Right lobe of liver (tissue), 4 donors: ENCODE data around the gene ACBD5.

ENCODE experiments used
- POLR2A ChIP-seq: fragments of 450-650 bp; IDR thresholded peaks from one replicate; pipeline ENCODE4 v1.6.1; 2017; ENCODE audit warnings: antibody characterized with exemption, mild to moderate bottlenecking
- TF ChIP-seq, protein P1 (sequence below), 4 donors: fragments of 200-600 bp in 3 of 4; fragments of 450-650 bp in 1 of 4; IDR thresholded peaks; one replicate each; pipeline versions ENCODE4 v1.5.1 to v1.8.0; 2016 to 2022; ENCODE audit warnings: antibody characterized with exemption in 4 of 4, mild to moderate bottlenecking in 2 of 4
- donor health status: DM: no; HTN: no; CAD: no.
- donor health status: DM: no; HTN: no; CAD: no.
- donor health status: DM: no; HTN: yes; CAD: no.

DNA sequence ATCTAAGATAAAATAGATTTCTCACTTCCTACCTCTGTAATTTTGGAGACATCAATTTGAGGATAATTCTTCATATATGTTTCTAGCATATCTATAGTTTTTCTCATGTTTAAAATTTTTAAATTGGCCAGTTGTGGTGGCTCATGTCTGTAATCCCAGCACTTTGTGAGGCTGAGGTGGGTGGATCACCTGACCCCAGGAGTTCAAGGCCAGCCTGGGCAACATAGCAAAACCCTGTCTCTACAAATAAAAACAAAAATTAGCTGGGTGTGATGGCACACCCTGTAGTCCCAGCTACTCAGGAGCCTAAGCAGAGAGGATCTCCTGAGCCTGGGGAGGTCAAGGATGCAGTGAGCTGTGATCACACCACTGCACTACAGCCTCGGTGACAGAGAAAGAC is 4.9 kb downstream of the ACBD5 start:
- TF ChIP-seq, protein P1, sequence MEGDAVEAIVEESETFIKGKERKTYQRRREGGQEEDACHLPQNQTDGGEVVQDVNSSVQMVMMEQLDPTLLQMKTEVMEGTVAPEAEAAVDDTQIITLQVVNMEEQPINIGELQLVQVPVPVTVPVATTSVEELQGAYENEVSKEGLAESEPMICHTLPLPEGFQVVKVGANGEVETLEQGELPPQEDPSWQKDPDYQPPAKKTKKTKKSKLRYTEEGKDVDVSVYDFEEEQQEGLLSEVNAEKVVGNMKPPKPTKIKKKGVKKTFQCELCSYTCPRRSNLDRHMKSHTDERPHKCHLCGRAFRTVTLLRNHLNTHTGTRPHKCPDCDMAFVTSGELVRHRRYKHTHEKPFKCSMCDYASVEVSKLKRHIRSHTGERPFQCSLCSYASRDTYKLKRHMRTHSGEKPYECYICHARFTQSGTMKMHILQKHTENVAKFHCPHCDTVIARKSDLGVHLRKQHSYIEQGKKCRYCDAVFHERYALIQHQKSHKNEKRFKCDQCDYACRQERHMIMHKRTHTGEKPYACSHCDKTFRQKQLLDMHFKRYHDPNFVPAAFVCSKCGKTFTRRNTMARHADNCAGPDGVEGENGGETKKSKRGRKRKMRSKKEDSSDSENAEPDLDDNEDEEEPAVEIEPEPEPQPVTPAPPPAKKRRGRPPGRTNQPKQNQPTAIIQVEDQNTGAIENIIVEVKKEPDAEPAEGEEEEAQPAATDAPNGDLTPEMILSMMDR (IDR thresholded peaks at IDR 0.05), result no peak
- TF ChIP-seq POLR2A, result no peak
